HepG2 (cell line): ENCODE data around the gene ADARB2. TPM values are rescaled to one million over a fixed set of nuclear protein-coding genes. Genes with fewer than 3 reads are reported as not detected.

Source experiments
- AGO2 ChIP-seq: fragments of 200-400 bp; formaldehyde crosslinking; optimal IDR thresholded peaks from 2 replicates; pipeline ENCODE3; 2017; ENCODE audit warnings: mild to moderate bottlenecking, low read depth, low read length, moderate library complexity
- ATF7 ChIP-seq, 2 experiments: fragments of 450-650 bp in 1 of 2; sonication (generic) in 1 of 2; formaldehyde crosslinking in 1 of 2; IDR thresholded peaks; 2 replicates each; pipeline versions ENCODE4 v1.4.0 to v1.6.1; 2016 to 2020; ENCODE audit warnings: antibody characterized with exemption in 1 of 2, mild to moderate bottlenecking in 1 of 2, missing genetic modification reagents in 1 of 2
- FOXK1 ChIP-seq: sonication (generic); formaldehyde crosslinking; IDR thresholded peaks from 2 replicates; pipeline ENCODE4 v1.4.0; 2020; ENCODE audit warnings: low read depth, missing genetic modification reagents, borderline replicate concordance
- MEF2D ChIP-seq: sonication (generic); formaldehyde crosslinking; IDR thresholded peaks from 2 replicates; pipeline ENCODE4 v1.5.1; 2020; ENCODE audit warnings: mild to moderate bottlenecking, missing genetic modification reagents
- PHB2 ChIP-seq: fragments of 450-650 bp; IDR thresholded peaks from 2 replicates; pipeline ENCODE4 v1.6.1; 2018; ENCODE audit not compliant: partially characterized antibody
- ZBTB25 ChIP-seq: IDR thresholded peaks from 2 replicates; pipeline ENCODE4 v1.6.1; 2018; ENCODE audit warnings: missing genetic modification reagents
- ZNF142 ChIP-seq: sonication (generic); formaldehyde crosslinking; IDR thresholded peaks from 2 replicates; pipeline ENCODE4 v1.4.0; 2020; ENCODE audit warnings: missing genetic modification reagents
- ZNF232 ChIP-seq: sonication (generic); formaldehyde crosslinking; IDR thresholded peaks from 2 replicates; pipeline ENCODE4 v1.4.0; 2020; ENCODE audit warnings: missing genetic modification reagents, borderline replicate concordance
- polyA plus RNA-seq, 8 experiments: library from polyadenylated mRNA; depleted of rRNA in 3 of 8; stranded (reverse) in 7 of 8; unstranded in 1 of 8; fragments of >200 nt; fragmentation: Illumina TruSeq in 4 of 8; extraction: Trizol in 4 of 8; gene quantifications; 2 replicates each; pipeline versions ENCODE4 v1.2.1 to v1.2.3, GENCODE V29; 2011 to 2016; ENCODE audit warnings: low read depth in 4 of 8, missing spikeins in 1 of 8, mixed read lengths in 1 of 8; ENCODE audit not compliant: insufficient read depth in 1 of 8
- total RNA-seq, 5 experiments: library from RNA; depleted of rRNA; stranded (reverse); fragments of >200 nt; fragmentation: Illumina TruSeq; extraction: Trizol; gene quantifications; 2 replicates each; pipeline ENCODE4 v1.2.3, GENCODE V29; 2016; ENCODE audit warnings: low read depth in 1 of 5
- TF ChIP-seq, protein P1 (sequence below): sonication (generic); formaldehyde crosslinking; IDR thresholded peaks from 2 replicates; pipeline ENCODE4 v1.4.0; 2020; ENCODE audit warnings: low read depth, mild to moderate bottlenecking, missing genetic modification reagents
- TF ChIP-seq, protein P2 (sequence below): sonication (generic); formaldehyde crosslinking; conservative IDR thresholded peaks from 2 replicates; pipeline ENCODE4 v1.4.0; 2020; ENCODE audit warnings: missing genetic modification reagents
- TF ChIP-seq, protein P3 (sequence below): sonication (generic); formaldehyde crosslinking; IDR thresholded peaks from 2 replicates; pipeline ENCODE4 v1.4.0; 2020; ENCODE audit warnings: missing genetic modification reagents, borderline replicate concordance

Gene ADARB2
- total and polyA plus RNA-seq, 2 of the 13 experiments (the other 11 are each of a cell fraction or from before 2014, with no cell fraction given), result not detected

DNA sequence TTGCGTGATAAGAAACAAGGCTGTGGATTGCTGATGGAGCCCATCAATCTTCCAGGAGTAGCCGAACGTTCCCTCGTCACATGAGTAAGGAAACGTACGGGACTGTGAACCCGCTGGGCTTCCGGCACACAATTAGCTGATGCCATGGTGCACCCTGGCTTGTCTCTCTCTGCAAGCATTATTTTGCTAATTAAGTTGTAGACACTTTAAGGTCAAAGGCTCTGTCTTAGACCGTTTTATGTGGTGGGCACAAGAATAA is 50.9 kb downstream of the ADARB2 start (continued):
- TF ChIP-seq ZNF142 (CRISPR knock-in tag), result no peak
- TF ChIP-seq, protein P1, sequence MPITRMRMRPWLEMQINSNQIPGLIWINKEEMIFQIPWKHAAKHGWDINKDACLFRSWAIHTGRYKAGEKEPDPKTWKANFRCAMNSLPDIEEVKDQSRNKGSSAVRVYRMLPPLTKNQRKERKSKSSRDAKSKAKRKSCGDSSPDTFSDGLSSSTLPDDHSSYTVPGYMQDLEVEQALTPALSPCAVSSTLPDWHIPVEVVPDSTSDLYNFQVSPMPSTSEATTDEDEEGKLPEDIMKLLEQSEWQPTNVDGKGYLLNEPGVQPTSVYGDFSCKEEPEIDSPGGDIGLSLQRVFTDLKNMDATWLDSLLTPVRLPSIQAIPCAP (CRISPR knock-in tag), result no peak
- TF ChIP-seq, protein P2, sequence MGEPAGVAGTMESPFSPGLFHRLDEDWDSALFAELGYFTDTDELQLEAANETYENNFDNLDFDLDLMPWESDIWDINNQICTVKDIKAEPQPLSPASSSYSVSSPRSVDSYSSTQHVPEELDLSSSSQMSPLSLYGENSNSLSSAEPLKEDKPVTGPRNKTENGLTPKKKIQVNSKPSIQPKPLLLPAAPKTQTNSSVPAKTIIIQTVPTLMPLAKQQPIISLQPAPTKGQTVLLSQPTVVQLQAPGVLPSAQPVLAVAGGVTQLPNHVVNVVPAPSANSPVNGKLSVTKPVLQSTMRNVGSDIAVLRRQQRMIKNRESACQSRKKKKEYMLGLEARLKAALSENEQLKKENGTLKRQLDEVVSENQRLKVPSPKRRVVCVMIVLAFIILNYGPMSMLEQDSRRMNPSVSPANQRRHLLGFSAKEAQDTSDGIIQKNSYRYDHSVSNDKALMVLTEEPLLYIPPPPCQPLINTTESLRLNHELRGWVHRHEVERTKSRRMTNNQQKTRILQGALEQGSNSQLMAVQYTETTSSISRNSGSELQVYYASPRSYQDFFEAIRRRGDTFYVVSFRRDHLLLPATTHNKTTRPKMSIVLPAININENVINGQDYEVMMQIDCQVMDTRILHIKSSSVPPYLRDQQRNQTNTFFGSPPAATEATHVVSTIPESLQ, result no peak
- TF ChIP-seq ZBTB25, result no peak
- no peak for TF ChIP-seq FOXK1 (CRISPR knock-in tag)
- no peak for TF ChIP-seq AGO2
- no peak for TF ChIP-seq ZNF232
- TF ChIP-seq PHB2, result no peak
- TF ChIP-seq MEF2D (CRISPR knock-in tag), result no peak
- TF ChIP-seq, protein P3, sequence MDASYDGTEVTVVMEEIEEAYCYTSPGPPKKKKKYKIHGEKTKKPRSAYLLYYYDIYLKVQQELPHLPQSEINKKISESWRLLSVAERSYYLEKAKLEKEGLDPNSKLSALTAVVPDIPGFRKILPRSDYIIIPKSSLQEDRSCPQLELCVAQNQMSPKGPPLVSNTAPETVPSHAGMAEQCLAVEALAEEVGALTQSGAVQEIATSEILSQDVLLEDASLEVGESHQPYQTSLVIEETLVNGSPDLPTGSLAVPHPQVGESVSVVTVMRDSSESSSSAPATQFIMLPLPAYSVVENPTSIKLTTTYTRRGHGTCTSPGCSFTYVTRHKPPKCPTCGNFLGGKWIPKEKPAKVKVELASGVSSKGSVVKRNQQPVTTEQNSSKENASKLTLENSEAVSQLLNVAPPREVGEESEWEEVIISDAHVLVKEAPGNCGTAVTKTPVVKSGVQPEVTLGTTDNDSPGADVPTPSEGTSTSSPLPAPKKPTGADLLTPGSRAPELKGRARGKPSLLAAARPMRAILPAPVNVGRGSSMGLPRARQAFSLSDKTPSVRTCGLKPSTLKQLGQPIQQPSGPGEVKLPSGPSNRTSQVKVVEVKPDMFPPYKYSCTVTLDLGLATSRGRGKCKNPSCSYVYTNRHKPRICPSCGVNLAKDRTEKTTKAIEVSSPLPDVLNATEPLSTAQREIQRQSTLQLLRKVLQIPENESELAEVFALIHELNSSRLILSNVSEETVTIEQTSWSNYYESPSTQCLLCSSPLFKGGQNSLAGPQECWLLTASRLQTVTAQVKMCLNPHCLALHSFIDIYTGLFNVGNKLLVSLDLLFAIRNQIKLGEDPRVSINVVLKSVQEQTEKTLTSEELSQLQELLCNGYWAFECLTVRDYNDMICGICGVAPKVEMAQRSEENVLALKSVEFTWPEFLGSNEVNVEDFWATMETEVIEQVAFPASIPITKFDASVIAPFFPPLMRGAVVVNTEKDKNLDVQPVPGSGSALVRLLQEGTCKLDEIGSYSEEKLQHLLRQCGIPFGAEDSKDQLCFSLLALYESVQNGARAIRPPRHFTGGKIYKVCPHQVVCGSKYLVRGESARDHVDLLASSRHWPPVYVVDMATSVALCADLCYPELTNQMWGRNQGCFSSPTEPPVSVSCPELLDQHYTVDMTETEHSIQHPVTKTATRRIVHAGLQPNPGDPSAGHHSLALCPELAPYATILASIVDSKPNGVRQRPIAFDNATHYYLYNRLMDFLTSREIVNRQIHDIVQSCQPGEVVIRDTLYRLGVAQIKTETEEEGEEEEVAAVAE (CRISPR knock-in tag), result no peak
- no peak for TF ChIP-seq ATF7 (IDR thresholded peaks at IDR 0.05)
- TF ChIP-seq ATF7 (CRISPR knock-in tag; IDR thresholded peaks at IDR 0.05), result no peak
